Limb (tissue), 2 donors: ENCODE data around the gene FOXP1.

Experiments used
- DNase-seq, 2 donors: peaks; one replicate each; pipeline ENCODE4 v3.0.0-alpha.2; 2016; ENCODE audit errors: extremely low spot score in 2 of 2

Gene FOXP1

DNA sequence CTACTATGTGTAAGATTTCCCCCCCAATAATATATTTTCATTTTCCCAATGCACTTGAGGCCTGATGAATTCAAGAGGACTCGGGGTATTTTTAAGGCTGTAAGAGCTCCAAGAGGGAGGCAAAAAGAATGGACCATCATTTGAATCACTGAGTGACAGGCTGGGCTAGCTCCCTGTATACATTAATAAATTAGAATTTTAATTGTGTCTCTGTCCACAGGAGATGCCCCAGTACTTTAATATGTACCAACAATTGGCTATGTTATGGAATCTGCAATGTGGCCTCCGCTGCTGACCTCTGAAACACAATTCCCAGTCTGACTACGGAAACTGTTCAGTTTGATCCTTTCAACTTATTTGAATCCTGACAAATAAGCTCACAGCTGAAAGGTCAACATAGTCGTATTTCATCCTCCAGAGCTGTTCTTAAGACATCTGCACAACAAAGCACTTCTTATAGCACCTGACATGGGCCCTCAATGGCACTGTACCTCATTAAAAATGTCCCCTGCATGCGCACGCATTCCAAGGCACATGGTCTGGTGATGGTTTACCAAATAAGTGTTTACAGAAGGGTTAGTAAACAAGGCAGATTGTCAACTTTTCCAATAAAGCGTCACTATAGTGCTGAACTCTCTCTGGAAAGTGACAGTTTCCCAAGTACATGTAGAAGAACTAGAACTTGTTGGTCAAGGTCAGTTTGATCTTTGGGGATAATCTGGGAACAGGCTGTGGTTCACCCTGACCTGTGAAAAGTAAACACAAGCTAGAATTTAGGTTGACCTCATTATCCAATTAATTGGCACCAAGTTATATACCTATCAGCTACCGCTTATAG, 472.9 kb downstream of the FOXP1 start:
- no peak for DNase-seq

DNA sequence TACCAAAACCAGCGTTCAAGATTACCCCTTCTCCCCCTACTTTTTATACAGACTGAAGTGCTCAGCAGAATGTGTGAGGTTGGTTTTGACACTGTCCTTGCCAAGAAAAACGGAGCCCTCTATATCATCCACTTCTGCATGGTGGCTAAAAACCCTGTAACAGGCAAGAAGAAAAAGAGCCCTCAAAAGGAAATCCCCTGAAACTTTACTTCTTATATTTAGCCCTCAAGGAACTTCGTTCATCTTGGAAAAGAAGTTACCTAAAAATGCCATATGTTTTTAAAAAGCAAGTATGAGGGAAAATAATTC, 473.6 kb downstream of the FOXP1 start:
- DNase-seq, result no peak

DNA sequence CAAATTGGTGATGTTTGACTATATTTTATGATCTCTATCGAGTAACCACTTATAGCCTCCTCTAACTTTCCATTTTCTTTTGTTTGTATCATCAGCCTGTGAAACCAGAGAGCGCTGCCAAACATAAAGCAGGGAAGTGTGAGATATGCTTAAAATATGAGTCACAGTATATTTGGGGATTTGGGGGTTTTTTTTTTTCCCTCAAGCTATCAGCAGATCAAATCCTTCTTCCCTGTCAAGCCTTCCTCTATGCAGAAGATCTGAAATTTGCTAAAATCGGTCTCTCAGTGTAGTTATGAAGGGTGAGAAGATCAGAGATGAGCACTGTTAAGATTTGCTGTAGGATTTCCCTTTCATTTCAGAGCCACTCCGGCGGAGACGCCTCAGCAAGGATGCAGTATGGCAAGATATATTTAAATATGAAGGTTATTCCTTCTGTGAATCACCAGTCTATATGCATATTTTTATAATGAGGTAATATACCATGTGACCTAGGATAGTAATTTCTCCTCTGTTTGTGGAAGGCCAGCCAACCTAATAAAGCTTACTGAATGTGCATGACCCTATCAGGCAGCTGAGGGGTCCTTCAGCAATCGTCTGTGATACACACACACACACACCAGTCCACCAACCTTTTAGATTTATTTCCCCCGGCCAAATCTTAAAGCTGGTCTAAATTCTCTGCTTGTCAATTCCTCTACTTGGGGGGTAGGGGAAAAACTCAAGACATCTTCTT, 474.1 kb downstream of the FOXP1 start:
- DNase-seq, result no peak

DNA sequence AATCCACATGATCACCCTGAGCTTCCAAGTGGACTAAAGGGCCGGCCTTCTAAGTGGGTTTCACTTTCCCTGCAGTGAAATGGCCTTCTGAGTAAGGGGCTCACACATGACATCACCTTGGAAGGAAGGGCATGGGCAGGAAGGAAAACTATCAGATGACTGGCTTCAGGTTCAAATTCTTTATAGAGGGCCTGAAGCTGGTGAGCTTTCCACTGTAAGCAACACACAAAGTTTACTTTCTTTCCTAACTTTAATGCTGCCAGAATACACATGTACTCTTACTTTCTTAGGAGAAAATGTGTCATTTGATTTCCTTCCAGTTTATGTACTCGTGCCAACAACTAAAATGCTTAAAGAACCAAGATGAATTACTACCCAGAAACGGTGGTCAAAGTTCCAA, 475.6 kb downstream of the FOXP1 start:
- DNase-seq, result no peak

DNA sequence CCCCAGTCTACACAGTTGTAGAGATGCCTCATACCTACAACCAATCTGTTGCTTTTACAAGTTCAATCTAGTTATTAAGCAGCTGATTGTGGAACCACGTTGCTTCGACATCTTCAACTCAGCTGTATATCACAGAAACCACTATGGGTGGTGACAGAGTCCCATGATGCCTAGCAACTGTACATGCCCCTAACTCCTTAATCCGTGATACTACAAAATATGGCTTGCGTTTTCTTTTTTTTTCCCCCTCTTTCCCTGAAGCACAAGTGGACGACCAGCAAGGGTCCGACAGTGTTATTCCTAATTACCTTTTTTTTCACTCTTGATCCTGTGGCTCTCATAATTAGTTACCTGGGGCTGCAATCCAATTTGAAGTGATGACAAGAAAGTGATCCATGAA, 478.6 kb downstream of the FOXP1 start:
- DNase-seq, result no peak

DNA sequence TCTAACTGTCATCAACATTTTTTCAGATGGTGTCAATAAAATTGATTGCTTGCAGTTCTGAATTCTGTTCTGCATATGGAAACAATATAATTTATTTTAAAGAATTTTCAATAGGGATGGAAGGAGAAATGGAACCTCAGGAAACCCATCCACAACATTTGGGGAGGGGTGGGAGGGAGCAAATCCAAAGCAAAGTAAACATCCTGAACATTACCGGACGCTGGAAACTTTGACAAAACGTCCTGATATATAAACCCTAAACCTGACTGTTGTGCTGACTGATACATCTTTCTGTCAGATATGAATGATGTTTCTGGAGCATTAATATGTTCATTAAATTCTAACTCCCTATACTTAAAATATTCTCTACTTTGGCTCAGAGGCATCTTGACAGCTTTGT, 479.0 kb downstream of the FOXP1 start:
- DNase-seq, result no peak

DNA sequence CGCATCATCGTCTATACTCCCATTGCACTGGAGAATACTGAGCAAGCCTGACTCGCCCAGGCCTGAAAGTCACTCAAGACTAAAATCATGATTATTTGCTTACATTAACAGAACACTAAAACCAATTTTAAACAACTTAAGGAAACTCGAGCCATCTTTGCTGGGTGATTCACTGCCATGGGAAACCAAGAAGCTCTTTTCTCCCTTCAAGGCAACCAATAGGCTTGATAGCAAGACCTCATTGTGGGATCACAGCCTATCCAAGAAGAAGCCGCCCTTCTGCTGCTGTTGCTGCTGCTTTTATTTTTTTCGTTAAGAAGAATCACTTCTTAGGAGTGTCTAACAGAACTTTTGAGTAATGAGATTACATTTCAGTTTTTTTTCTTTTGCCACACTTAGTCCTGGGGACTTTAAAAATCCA, 479.4 kb downstream of the FOXP1 start:
- DNase-seq, result peak in 1 of 2 donors; percentile 31

DNA sequence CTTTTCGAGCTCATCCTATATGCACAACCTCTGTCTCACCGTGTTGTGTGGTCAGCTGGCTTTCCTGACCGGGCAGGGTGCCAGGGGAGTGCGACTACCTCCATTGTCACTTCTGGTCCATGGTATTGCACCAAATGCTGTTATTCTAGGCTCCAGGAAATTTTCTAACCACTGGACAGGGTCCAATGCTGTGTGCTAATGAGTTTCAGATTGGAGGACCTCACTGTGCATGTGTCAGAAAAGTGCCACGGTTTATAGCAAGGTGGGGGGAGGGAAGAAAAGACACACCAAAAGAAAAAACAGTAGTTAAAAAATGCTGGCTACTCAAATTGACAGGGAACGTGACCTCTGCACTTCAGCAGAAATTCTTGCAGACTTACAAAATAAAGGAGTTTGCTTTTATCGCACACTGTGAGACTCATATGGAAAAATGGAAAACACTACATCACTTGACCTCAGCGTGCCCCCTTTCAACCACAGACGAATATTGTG, 480.1 kb downstream of the FOXP1 start:
- DNase-seq, result peak; percentile 36 to 58

DNA sequence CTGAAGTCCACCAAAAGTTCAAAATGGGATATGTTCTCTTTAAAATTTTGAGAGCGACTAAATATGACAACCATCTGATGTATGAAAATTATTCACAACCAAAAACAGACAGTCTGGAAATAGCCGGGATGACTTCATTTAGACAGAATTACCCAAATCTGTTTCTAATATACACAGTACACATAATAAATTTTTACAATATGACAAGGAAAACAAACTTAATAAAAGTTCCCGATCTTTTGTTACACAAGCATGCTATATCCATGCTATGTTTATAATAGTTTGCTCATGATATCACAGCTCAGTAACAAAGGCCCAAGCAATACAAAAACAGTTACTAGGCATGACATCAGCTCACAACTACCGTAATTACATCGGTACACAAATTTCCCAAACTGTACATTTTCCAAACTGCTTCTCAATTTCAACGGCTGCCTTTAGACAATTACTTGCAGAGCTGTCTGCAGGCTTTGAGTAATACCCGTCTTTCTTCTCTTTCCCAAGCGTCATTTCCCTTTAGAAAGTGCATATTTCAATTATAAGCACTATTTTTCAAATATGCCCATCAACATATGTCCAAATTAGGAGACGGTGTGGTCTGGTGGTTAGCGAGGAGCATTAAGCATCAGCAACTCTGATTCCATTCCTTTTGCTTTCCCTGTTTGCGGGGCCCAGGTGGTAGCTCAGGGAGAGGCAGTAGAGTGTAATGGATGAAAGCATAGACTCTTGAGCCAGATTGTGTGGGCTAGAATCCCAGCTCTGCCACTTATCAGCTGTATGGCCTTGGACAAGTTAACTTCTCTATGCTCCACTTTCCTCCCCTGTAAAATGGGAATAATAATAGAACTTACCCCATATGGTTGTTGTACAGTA, 481.2 kb downstream of the FOXP1 start:
- DNase-seq, result peak in 1 of 2 donors; percentile 87

DNA sequence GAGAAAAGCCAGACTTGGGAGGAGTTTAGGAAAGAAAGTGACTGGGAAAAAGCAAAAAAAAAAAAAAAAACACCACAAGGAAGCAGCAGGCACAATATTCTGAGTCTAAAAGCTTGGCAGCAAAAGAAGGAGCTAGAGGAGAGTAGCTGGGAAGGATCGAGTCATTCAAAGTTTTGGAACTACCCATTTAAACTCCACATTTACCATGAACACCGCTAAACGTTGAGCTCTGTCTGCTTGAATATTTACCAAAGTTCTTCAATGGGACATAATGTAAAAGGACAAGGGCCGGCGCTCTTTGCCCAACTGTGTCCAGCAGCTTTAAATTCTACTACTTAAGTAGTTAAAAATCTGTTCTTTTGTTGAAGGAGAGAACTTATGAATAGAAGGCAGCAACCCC, 481.9 kb downstream of the FOXP1 start:
- peak in 1 of 2 donors; percentile 36 for DNase-seq

DNA sequence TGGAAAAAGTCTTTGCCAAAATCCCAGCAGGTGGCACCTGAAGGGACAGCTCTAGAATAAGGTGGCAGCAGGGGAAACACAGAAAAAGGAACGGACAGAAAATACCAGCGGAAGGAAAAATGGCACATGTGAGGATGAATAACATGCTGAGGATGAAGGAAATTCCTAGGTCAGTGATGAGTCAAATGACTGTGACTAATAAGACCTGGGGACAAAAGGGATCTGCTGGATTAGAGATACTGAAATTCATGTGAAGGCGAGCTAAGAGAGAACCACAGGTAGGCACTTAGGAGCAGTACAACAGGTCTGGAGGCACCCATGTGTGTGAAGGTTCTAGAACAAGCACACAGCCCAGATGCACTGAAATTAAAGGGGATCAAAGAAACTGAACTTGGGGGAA, 482.5 kb downstream of the FOXP1 start:
- no peak for DNase-seq

DNA sequence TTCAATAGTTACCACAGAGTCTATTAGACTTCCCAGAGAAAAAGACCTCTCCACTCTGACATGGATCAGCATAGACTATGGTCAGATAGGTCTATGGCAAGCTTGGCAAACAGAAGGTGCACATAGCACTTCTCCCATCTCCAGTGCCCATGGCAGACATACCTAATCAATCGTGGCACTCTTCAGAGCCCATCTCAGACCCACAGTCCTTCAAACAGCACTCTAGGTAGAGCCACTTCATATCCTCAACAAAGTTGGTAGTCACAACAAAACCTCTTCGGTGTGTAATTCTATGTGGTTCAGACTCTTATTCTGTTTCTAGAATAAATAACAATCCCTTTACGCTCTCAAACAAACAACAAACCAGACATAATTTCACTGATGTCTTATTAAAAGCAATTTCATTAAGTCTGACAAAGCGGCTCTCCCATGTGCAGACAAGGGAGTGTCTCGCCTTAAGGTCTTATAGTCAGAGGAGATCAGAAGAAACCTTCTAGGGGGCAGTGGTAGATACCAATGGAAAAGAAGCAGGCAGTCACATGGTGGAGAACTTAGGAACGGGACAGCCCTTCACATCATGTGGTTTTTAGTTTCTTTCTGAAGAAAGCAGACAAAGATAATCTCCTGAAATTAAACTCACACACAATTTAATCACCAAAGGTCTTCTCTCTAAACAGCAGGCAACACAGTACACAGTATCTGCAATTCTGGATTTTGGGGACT, 483.4 kb downstream of the FOXP1 start:
- no peak for DNase-seq

DNA sequence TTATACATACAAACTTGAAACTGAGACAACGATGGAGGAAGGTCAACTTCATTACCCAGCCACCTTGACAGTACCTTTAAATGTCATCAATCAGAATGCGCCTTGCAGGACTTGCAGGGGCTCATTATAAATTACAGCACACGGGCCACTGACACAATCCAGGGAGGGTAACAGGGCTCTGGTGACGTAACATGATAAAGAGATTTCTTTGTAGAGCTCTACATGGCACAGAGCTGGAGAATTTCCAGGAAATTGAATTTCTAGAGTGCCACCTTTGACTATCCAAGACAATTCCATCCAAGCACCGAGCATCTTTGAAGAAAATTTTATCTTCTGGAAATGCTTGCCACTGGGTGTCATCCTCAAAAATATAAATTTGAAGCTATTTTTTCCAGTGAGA, 486.0 kb downstream of the FOXP1 start:
- no peak for DNase-seq

DNA sequence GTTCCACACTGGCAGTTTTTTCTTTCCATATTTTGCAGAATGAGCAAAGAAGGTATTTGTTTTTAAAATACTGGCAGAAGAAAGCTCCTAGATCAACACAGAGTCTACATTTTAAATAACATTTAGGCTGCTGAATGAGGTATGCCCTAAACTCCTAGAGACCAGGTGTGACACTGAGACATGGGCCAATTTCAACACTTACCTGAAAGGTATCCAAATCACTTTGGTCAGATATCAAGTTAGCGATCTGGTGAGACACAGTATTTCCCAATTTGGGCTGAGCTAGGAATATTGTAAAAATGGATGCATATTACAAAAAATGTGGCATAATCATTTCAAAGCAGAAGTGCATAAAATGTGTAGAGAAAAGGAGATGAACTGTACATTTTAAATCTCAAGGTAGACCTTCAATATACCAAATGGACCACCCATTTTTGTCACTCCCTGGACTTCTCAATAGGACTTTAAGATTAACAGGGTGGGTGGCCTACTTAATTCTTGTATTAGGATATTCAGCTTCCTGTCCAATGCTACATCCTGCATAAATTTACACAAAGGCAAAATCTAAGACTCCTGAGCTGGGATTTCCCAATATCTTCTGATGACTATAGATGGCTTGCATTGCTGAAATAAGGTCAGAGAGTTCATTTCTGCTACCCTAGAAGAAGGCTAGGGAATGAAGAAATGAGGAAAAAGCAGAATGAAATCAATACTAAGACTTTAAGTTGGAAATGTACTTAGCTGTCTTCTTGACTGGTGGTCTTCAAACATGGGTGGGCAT, 487.8 kb downstream of the FOXP1 start:
- no peak for DNase-seq

DNA sequence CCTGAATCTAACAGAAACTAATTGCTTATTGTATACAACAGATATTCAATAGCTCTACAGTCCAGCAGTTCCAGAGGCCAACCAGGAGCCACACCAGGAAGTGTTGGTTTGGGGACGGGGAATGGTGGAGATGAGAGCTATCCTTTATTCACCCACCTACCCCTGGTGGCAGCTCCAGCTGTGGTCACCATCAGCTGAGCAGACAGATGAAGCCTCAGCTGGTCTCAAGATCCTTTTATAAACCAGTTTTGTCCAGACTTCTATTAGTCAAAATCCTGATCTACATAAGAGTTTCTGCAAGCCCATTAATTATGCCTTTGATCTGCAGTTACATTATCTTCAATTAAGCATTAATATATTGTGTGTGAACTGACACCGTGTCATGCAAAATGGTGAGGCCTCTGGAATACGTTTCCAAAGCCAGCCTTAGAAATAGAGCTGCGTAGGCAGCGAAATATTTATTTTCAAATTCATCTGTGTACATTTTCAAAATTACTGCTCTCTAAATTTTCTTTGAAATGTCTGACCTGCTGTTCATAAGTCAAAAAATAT, 488.8 kb downstream of the FOXP1 start:
- no peak for DNase-seq

DNA sequence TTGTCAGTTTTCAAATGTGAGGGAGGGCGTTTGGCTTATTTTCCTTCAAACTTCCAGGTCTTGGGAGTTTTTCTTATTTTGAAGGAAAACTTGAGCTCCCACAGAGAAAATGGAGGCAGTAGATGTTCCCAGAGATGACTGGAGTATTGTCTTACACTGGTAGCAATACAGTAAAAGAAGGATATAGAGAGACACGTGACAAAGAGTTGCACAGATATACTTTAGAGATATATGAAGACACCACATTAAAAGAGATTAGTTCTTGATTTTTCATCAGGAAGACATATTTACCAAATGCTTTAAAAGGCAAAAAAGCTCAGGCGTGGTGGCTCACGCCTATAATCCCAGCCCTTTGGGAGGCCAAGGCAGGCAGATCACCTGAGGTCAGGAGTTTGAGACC, 490.9 kb downstream of the FOXP1 start:
- DNase-seq, result no peak

DNA sequence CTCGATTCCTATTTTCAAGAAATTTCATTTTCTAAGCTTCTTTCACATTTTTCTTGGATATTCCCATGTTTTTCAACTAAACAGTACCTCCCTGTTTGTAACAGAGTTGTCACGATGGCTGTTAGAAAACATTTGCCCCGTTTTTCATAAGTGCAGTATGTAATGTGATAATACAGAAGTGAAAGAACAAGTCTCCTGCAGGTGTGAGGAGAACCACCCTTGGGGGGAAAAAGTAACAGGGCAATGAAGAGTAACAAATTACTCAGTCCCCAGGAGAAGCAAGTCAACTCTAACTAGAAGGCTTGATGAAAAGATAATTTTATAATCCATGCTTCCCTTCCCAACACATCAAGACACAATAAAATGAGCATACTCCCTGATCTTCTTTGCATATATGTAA, 493.3 kb downstream of the FOXP1 start:
- no peak for DNase-seq

DNA sequence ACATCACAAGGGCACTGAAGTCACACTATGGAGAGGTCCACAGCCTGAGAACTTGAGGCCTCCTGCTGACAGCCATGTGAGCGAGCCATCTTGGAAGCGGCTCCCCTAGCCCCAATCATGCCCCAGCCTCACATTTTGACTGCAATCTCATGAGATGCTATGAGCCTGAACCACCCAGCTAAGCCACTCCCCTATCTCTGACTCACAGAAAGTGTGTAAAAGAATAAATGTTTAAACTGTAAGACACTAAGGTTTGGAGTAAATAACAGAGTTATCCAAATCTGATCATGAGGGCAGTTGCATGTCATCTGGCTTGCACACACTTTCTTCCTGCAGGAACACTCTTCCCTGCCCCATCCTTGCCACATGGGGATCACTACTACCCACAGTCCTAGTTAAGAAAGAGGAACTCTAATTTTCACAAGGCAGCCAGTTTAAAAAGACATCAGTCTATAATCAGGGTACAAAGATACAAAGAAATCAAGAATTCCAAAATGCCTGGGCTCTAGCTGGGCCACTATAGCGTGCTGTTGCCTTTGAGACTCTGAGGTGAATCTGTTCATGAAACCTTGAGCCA, 494.2 kb downstream of the FOXP1 start:
- no peak for DNase-seq

DNA sequence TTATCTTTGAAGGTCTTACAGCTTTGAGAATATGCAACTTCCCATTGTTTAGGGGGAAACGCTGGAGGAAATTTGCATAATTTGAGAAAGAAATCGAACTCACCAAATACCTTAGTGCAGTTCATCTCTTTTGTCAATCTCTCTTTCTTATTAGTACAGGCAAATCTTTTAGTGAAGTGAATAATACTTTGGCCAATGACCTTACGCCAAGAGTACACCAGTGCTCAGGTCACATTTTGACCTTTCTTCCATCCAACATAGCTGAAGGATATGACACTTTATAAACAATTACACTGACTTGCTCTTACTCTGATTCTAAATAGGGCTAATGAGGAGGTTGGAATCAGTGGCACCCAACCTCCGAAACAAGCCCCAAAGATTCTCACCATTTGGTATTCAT, 494.8 kb downstream of the FOXP1 start:
- no peak for DNase-seq
